ENCODE results near the gene HOXC6.

GRCh38 chr12:53986686-53987483, 41.4 kb upstream of the HOXC6 start:
- TF ChIP-seq GATA2 (IDR thresholded peaks at IDR 0.05; ENCODE audit: low read depth, low read length) = no peak
- no peak for TF ChIP-seq GATA3 (IDR thresholded peaks at IDR 0.05; ENCODE audit: low read depth, low read length)
